Measurements from ENCODE around the gene FSTL1. TPM values are rescaled to one million over a fixed set of nuclear protein-coding genes. Genes with fewer than 3 reads are reported as not detected.

Gene FSTL1
- 571 TPM for polyA plus RNA-seq (ENCODE audit: insufficient read length)

GRCh38 chr3:120450600-120451271 is at the start of gene FSTL1:
FSTL1 (minus strand) TSS chr3:120450992; CDS start chr3:120450746, 246 bp downstream.
- no peak for DNase-seq (ENCODE audit: low read depth)

GRCh38 chr3:120498556-120499346 is 48.0 kb upstream of the FSTL1 start:
- no peak for DNase-seq (ENCODE audit: low read depth)

DNA sequence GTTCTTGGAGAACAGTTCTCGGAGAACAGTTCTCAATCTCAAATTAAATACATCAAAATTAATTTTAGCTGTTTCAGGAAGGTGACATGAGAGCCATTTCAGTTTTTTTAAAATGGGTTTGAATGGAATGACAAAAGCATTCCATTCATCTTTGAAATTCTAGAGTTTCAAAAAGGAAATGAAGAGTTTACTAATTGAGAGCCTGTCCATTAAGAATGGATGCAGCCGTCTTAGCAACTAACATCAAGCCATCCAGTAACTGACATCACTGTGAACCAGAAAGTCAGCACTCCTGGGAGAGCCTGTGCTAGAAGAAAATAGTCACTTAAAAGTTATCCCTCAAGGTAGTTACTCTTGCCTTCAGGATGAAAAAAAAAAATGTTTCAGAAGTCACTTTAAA is 47.0 kb upstream of the FSTL1 start:
- no peak for DNase-seq (ENCODE audit: low read depth)

DNA sequence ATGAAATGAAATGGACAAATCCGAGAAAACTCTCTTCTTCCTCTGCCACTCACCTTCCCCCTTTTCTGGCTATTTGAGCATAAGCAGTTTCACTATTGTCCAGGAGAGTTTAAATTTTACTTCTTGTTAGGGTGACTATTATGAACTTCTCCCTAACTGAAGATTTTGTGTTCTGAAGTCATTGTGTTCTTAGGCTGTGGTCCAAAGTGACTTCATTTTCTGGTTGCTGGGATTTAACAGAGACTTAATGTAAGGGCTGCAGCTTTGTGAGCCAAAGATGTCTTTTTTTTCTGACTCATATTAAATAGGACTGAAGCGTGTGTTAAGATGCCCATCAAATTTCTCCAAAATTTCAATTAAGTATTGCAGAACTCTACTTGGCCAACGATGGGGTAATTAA is 46.5 kb upstream of the FSTL1 start:
- DNase-seq (ENCODE audit: low read depth): peak; percentile 90

DNA sequence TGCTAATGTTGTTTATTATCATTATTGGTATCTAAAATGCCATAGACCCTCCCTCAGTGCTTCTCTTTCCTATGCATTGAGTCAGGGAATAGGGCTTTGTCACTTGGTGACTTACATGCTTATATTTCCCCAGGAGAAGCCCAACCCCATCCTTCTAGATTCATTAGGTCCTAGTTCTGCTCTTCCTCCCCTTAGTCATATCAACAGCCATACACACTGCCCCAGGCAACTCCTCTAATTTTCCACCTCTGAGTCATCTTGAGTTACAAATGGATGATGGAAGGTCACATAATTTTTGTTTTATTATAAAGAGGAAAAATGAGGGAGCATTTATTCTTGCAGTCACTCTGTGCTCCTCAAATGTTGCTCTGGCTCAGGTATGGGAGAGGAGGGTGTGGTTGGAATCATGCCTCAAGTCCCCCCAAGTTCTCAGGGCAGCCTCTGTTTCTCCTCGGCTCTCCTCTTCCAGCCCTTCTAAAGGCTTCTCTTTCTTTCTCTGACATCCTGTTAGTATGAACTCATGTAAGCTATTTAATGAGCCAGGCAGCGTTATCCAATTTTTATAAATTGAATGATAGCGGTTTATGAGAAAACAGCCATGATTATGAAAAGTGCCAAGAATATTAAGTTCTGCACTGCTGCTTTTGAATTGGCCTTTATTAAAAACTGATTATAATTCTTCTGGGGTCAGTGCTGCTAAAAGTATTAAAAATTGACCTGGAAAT is 45.6 kb upstream of the FSTL1 start:
- DNase-seq (ENCODE audit: low read depth): no peak

DNA sequence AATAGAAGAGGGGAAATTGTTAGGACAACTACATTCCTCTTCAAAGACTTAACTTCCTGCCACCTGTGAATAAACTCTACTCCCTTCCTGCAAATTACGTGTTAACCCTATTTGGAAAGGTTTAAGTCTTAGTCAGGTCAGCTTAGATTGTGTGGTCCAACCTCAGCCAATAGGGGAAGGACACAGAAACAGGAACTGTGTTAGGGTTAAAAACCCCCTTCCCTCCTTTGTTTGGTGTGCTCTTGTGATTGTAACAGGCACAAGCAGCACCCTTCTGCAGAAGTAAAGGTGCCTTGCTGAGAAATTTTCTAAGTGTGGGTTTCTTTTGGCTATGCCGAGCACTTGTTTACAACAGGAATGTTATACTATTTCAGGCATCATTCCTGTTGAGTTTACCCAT is 45.0 kb upstream of the FSTL1 start:
- DNase-seq (ENCODE audit: low read depth): no peak

- DNase-seq (ENCODE audit: low read depth): no peak
Measured at GRCh38 chr3:120492103-120492502, 41.3 kb upstream of the FSTL1 start.

- no peak for DNase-seq (ENCODE audit: low read depth)
Measured at GRCh38 chr3:120489421-120489820, 38.6 kb upstream of the FSTL1 start.

DNA sequence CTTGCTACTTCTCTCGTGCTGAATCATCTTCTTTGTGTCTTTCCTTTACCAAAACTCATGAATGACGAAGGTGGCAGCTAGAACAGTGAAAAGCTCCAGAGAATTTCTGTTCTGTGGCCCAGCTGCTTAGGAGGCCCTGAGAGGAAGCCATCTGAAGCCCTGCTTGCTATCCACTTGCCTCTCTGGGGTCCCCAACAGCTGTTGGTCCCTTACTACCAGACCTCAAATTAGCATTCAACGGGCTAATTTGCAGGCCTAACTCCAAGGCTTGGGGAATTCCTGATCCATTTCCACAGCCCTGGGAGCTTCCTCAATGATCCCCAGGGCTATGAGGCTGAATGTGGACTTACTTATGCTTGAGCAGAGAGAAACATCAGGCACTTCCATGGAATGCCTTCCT is 37.5 kb upstream of the FSTL1 start:
- DNase-seq (ENCODE audit: low read depth): no peak

- DNase-seq (ENCODE audit: low read depth): no peak
Measured at GRCh38 chr3:120487191-120487650, 36.4 kb upstream of the FSTL1 start.

GRCh38 chr3:120481081-120481480 is 30.3 kb upstream of the FSTL1 start:
- no peak for DNase-seq (ENCODE audit: low read depth)

- DNase-seq (ENCODE audit: low read depth): no peak
Measured at GRCh38 chr3:120477781-120478180, 27.0 kb upstream of the FSTL1 start.

DNA sequence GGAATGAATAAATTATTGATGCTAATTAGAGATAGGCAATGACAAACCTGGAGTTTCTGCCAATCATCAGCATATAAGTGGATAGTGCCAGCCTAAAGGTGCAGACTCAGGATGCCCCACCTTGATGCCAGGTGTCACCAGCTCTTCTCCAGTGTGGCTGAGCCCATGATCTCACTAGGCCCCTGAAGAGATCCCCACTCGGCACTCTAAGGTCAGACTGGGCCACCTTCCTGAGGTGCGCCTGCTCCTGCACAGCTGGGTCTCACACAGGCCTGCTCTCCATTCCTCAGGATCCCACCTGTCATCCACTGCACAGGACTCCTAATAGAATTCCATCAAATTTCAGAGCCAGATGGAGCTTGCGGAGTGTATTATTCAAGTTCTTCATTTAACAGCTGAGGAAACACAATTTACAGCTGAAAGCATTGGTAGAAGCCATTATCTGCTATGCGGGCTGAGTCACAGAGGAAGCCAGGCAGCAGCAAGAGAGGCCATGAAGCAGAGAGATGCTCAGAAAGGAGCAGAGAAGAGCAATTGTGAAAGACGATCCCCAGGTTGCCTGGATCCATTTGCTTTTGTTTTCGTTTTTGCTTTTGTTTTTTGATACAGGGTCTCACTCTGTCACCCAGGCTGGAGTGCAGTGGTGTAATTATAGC is 25.1 kb upstream of the FSTL1 start:
- no peak for DNase-seq (ENCODE audit: low read depth)

- DNase-seq (ENCODE audit: low read depth): no peak
Measured at GRCh38 chr3:120473896-120474675, 23.3 kb upstream of the FSTL1 start.

GRCh38 chr3:120473389-120473788 is 22.6 kb upstream of the FSTL1 start:
- no peak for DNase-seq (ENCODE audit: low read depth)

GRCh38 chr3:120472121-120472844 is 21.5 kb upstream of the FSTL1 start:
- DNase-seq (ENCODE audit: low read depth): no peak

DNA sequence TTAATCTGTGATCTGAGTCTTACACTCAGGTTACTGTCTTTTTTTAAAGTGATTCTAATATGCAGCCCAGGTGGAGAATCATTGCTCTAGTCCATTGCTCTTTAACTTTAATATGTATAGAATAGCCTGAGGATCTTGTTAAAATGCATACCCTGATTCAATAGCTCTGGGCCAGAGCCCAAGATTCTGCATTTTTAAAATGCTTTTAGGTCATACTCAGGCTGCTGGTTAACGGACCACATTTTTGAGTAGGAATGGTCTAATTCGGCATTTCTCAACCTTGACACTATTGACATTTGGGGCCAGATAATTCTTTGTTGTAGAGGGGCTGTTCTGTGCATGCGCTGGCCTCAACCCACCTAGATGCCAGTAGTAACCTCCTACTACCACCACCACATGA is 20.9 kb upstream of the FSTL1 start:
- DNase-seq (ENCODE audit: low read depth): no peak

- no peak for DNase-seq (ENCODE audit: low read depth)
Measured at GRCh38 chr3:120470870-120471269, 20.1 kb upstream of the FSTL1 start.

- no peak for DNase-seq (ENCODE audit: low read depth)
Measured at GRCh38 chr3:120469882-120470301, 19.1 kb upstream of the FSTL1 start.

GRCh38 chr3:120469440-120469839 is 18.6 kb upstream of the FSTL1 start:
- no peak for DNase-seq (ENCODE audit: low read depth)
